ENCODE data around the gene DYNLT4.

DNA sequence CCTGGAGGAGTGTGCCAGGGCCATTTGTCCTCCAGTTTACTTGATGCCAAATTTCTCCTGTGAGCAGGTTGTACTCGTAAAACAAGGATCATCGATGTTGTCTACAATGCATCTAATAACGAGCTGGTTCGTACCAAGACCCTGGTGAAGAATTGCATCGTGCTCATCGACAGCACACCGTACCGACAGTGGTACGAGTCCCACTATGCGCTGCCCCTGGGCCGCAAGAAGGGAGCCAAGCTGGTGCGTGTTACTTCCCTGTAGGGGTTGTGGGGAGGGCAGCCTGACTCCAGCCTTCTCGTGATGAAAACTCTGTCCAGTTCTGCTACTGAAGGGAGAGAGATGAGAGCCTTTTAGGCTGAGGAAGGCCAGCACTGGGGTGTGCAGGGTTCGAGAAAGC lies 29.6 kb downstream of the DYNLT4 start:
- TF ChIP-seq TAF1 (CRISPR knock-in tag; IDR thresholded peaks at IDR 0.05) (no peak), TEAD3 (CRISPR knock-in tag; optimal IDR thresholded peaks at IDR 0.05; ENCODE audit: borderline replicate concordance) (no peak), RAD21 (CRISPR knock-in tag; IDR thresholded peaks at IDR 0.05) (no peak), CTCF (CRISPR knock-in tag; IDR thresholded peaks at IDR 0.05) (no peak), IRF2 (CRISPR knock-in tag; IDR thresholded peaks at IDR 0.05) (no peak), NFE2L1 (CRISPR knock-in tag; IDR thresholded peaks at IDR 0.05; ENCODE audit: borderline replicate concordance) (no peak), MAFK (conservative IDR thresholded peaks at IDR 0.05 in 1 of 2, IDR thresholded peaks at IDR 0.05 in 1 of 2; ENCODE audit: low read length in 2 of 2) (no peak), ZNF143 (CRISPR knock-in tag; IDR thresholded peaks at IDR 0.05) (no peak), ZNF644 (CRISPR knock-in tag; IDR thresholded peaks at IDR 0.05; ENCODE audit: low read depth) (no peak), EZH2 (conservative IDR thresholded peaks at IDR 0.05; ENCODE audit: low read depth, low read length) (no peak), FOSL1 (CRISPR knock-in tag; IDR thresholded peaks at IDR 0.05; ENCODE audit: borderline replicate concordance) (no peak)
- TF ChIP-seq, protein P1, sequence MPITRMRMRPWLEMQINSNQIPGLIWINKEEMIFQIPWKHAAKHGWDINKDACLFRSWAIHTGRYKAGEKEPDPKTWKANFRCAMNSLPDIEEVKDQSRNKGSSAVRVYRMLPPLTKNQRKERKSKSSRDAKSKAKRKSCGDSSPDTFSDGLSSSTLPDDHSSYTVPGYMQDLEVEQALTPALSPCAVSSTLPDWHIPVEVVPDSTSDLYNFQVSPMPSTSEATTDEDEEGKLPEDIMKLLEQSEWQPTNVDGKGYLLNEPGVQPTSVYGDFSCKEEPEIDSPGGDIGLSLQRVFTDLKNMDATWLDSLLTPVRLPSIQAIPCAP (CRISPR knock-in tag; IDR thresholded peaks at IDR 0.05; ENCODE audit: low read depth), result no peak
